Vagina (tissue), 2 donors: ENCODE results near the gene CCL28. TPM values are rescaled to one million over a fixed set of nuclear protein-coding genes. Genes with fewer than 3 reads are reported as not detected.

Experiments
- DNase-seq, 2 donors: peaks; one replicate each; pipeline ENCODE4 v3.0.0-alpha.2; 2017; ENCODE audit errors: extremely low spot score in 2 of 2
- H3K27ac ChIP-seq: fragments of 200-600 bp; sonication (generic); one replicate; pipeline ENCODE4 v1.5.1; 2019
- H3K27me3 ChIP-seq: fragments of 200-600 bp; sonication (generic); one replicate; pipeline ENCODE4 v1.5.1; 2019
- H3K36me3 ChIP-seq, 2 donors: fragments of 200-600 bp; sonication (generic); one replicate each; pipeline ENCODE4 v1.5.1; 2017 to 2019
- H3K4me1 ChIP-seq: fragments of 200-600 bp; sonication (generic); one replicate; pipeline ENCODE4 v1.5.1; 2019
- H3K4me3 ChIP-seq, 2 donors: fragments of 200-600 bp; sonication (generic); 1 replicate in 1 of 2; 2 replicates in 1 of 2; pipeline ENCODE4 v1.5.1; 2016 to 2019
- H3K9me3 ChIP-seq: fragments of 200-600 bp; sonication (generic); one replicate; pipeline ENCODE4 v1.5.1; 2019
- CTCF ChIP-seq, 3 experiments: fragments of 450-650 bp in 2 of 3; fragments of 200-600 bp in 1 of 3; sonication (generic) in 1 of 3; IDR thresholded peaks; one replicate each; pipeline ENCODE4 v1.5.1; 2017 to 2019; ENCODE audit warnings: antibody characterized with exemption in 3 of 3, mild to moderate bottlenecking in 2 of 3, moderate library complexity in 2 of 3
- POLR2A ChIP-seq, 2 donors: fragments of 450-650 bp; IDR thresholded peaks; one replicate each; pipeline ENCODE4 v1.6.1; 2017; ENCODE audit warnings: antibody characterized with exemption in 2 of 2, mild to moderate bottlenecking in 2 of 2, moderate library complexity in 2 of 2
- POLR2AphosphoS5 ChIP-seq, 2 donors: sonication (generic); formaldehyde crosslinking; IDR thresholded peaks; one replicate each; pipeline ENCODE4 v1.9.0; 2017; ENCODE audit warnings: antibody characterized with exemption in 2 of 2, mild to moderate bottlenecking in 2 of 2, low read depth in 1 of 2; ENCODE audit not compliant: insufficient read depth in 1 of 2
- intact Hi-C: fragments of 100-400 bp; cut with DNase I; formaldehyde crosslinking; loops from one replicate; pipeline ENCODE4 v1.15.1; 2023
- total RNA-seq: library from RNA; depleted of rRNA; stranded (reverse); fragments of >200 nt; gene quantifications from one replicate; pipeline ENCODE4 v1.2.3, GENCODE V29; 2016

CCL28 gene
- total RNA-seq, 1 donor from 2014 or later: 0.74 TPM

GRCh38 chr5:43358301-43358700 lies 53.9 kb downstream of the CCL28 start:
- intact Hi-C loops: no loop called here
- no peak overlapping the region for H3K27ac ChIP-seq
- DNase-seq: no peak
- no peak overlapping the region for H3K4me3 ChIP-seq
- H3K4me1 ChIP-seq: no peaks in the 10 kb centered on the region
- no peaks in the 10 kb centered on the region for H3K9me3 ChIP-seq
- no peak for TF ChIP-seq POLR2AphosphoS5 (IDR thresholded peaks at IDR 0.05; ENCODE audit: insufficient read depth in 1 of 2, low read depth in 1 of 2)
- TF ChIP-seq CTCF (IDR thresholded peaks at IDR 0.05): no peak
- TF ChIP-seq POLR2A (IDR thresholded peaks at IDR 0.05): no peak
- no peaks in the 10 kb centered on the region for H3K36me3 ChIP-seq
- H3K27me3 ChIP-seq: no peaks in the 10 kb centered on the region

- intact Hi-C loops: no loop called here
These were observed 54.3 kb downstream of the CCL28 start for GRCh38 chr5:43357878-43358281.

GRCh38 chr5:43357067-43357466 lies 55.1 kb downstream of the CCL28 start:
- no peak for TF ChIP-seq CTCF (IDR thresholded peaks at IDR 0.05)
- no peak for TF ChIP-seq POLR2A (IDR thresholded peaks at IDR 0.05)
- TF ChIP-seq POLR2AphosphoS5 (IDR thresholded peaks at IDR 0.05; ENCODE audit: insufficient read depth in 1 of 2, low read depth in 1 of 2): no peak
- Histone ChIP-seq H3K4me3 (no peak overlapping the region), H3K36me3 (no peaks in the 10 kb centered on the region), H3K4me1 (no peaks in the 10 kb centered on the region), H3K27me3 (no peaks in the 10 kb centered on the region), H3K27ac (no peak overlapping the region), H3K9me3 (no peaks in the 10 kb centered on the region)
- no peak for DNase-seq
- intact Hi-C loops: no loop called here

More at GRCh38 chr5:43357878-43358281, 54.3 kb downstream of the CCL28 start:
- Histone ChIP-seq H3K27ac (no peak overlapping the region), H3K4me3 (no peak overlapping the region), H3K9me3 (no peaks in the 10 kb centered on the region), H3K27me3 (no peaks in the 10 kb centered on the region), H3K36me3 (no peaks in the 10 kb centered on the region), H3K4me1 (no peaks in the 10 kb centered on the region)
- TF ChIP-seq POLR2AphosphoS5 (IDR thresholded peaks at IDR 0.05; ENCODE audit: insufficient read depth in 1 of 2, low read depth in 1 of 2) (no peak), CTCF (IDR thresholded peaks at IDR 0.05) (no peak), POLR2A (IDR thresholded peaks at IDR 0.05) (no peak)
- no peak for DNase-seq

- H3K27ac ChIP-seq: no peak overlapping the region
- no peak overlapping the region for H3K4me3 ChIP-seq
- H3K36me3 ChIP-seq: no peaks in the 10 kb centered on the region
- no peaks in the 10 kb centered on the region for H3K4me1 ChIP-seq
- no peak for DNase-seq
- intact Hi-C loops: no loop called here
- H3K9me3 ChIP-seq: no peaks in the 10 kb centered on the region
- no peaks in the 10 kb centered on the region for H3K27me3 ChIP-seq
- TF ChIP-seq CTCF (IDR thresholded peaks at IDR 0.05) (no peak), POLR2A (IDR thresholded peaks at IDR 0.05) (no peak), POLR2AphosphoS5 (IDR thresholded peaks at IDR 0.05; ENCODE audit: insufficient read depth in 1 of 2, low read depth in 1 of 2) (no peak)
These were observed 57.4 kb downstream of the CCL28 start for GRCh38 chr5:43354774-43355173.

- H3K27ac ChIP-seq: no peak overlapping the region
- intact Hi-C loops: no loop called here
- no peaks in the 10 kb centered on the region for H3K4me1 ChIP-seq
- no peak for TF ChIP-seq CTCF (IDR thresholded peaks at IDR 0.05)
- no peak for TF ChIP-seq POLR2A (IDR thresholded peaks at IDR 0.05)
- no peak for TF ChIP-seq POLR2AphosphoS5 (IDR thresholded peaks at IDR 0.05; ENCODE audit: insufficient read depth in 1 of 2, low read depth in 1 of 2)
- DNase-seq: no peak
- H3K4me3 ChIP-seq: no peak overlapping the region
- H3K27me3 ChIP-seq: no peaks in the 10 kb centered on the region
- H3K36me3 ChIP-seq: no peaks in the 10 kb centered on the region
- H3K9me3 ChIP-seq: no peaks in the 10 kb centered on the region
These were observed 58.5 kb downstream of the CCL28 start for GRCh38 chr5:43353668-43354067.
